Lower lobe of right lung (tissue), 2 donors: ENCODE measurements around the gene CFAP20. TPM values are rescaled to one million over a fixed set of nuclear protein-coding genes. Genes with fewer than 3 reads are reported as not detected.

Source experiments
- ATAC-seq, 2 donors: fragments of 200-7000 bp; cut with Tn5 transposase; one replicate each; pipeline ENCODE4 v1.9.1; 2020 to 2022; ENCODE audit warnings: mild to moderate bottlenecking in 2 of 2, moderate library complexity in 2 of 2
- DNase-seq: peaks from one replicate; pipeline ENCODE4 v3.0.0-alpha.2; 2020
- H3K27ac ChIP-seq: fragments of 200-600 bp; one replicate; pipeline ENCODE4 v1.8.0; 2022
- H3K27me3 ChIP-seq: fragments of 200-600 bp; one replicate; pipeline ENCODE4 v1.8.0; 2022; ENCODE audit warnings: low read depth
- H3K36me3 ChIP-seq: fragments of 200-600 bp; one replicate; pipeline ENCODE4 v1.8.0; 2022; ENCODE audit warnings: mild to moderate bottlenecking
- H3K4me1 ChIP-seq: fragments of 200-600 bp; one replicate; pipeline ENCODE4 v1.8.0; 2022
- H3K4me3 ChIP-seq: fragments of 200-600 bp; one replicate; pipeline ENCODE4 v1.8.0; 2022; ENCODE audit warnings: mild to moderate bottlenecking
- H3K9me3 ChIP-seq: fragments of 200-600 bp; one replicate; pipeline ENCODE4 v1.8.0; 2022
- CTCF ChIP-seq: fragments of 200-600 bp; IDR thresholded peaks from one replicate; pipeline ENCODE4 v1.8.0; 2022; ENCODE audit warnings: antibody characterized with exemption, mild to moderate bottlenecking
- intact Hi-C: fragments of 100-400 bp; cut with DNase I; formaldehyde crosslinking; loops from one replicate; pipeline ENCODE4 v1.11.0; 2022
- total RNA-seq: library from RNA; stranded (reverse); fragmentation: NEBNext Ultra II Directional; extraction: Animal tissue kit (Norgen Biotek cat#: 25700); gene quantifications from one replicate; pipeline ENCODE4 v1.2.1, GENCODE V29; 2021
- donor health status: DM: no; HTN: yes; CAD: no; lungs with severe emphysema.

The CFAP20 gene
- total RNA-seq, 1 donor from 2014 or later, result 21.7 TPM

DNA sequence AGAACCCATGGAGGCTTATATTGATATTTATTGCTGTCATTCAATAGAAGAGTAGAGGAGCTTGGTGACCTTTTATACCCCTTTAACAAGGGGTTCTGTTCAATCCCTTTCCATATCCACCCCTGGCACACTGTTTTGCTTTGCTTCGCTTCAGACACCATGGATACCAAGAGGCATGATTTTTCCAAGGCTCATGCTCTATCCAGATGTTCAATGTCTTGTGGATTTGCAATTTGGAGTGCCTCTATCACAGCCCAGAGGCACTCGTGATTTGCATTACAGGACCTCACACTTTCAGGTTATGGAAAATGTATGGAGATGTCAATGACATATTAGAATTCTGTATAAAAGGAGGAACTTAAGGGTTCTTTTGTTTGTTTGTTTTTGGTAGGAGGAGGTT lies 21.5 kb downstream of the CFAP20 start:
- H3K27me3 ChIP-seq, result no peaks in the 10 kb centered on the region
- H3K9me3 ChIP-seq, result no peaks in the 10 kb centered on the region
- intact Hi-C loops, result no loop called here
- DNase-seq (no peak), ATAC-seq (no peak)
- H3K27ac ChIP-seq, result no peak overlapping the region
- H3K4me1 ChIP-seq, result no peaks in the 10 kb centered on the region
- no peak overlapping the region for H3K4me3 ChIP-seq
- peaks cover 7% of the 10 kb centered on the region for H3K36me3 ChIP-seq
- no peak for TF ChIP-seq CTCF

- Histone ChIP-seq H3K27ac (no peak overlapping the region), H3K36me3 (peaks cover 2% of the 10 kb centered on the region), H3K27me3 (no peaks in the 10 kb centered on the region), H3K9me3 (no peaks in the 10 kb centered on the region), H3K4me1 (no peaks in the 10 kb centered on the region), H3K4me3 (no peak overlapping the region)
- no peak for TF ChIP-seq CTCF
- intact Hi-C loops, result no loop called here
- DNase-seq, result no peak
- no peak for ATAC-seq
These were observed 22.0 kb downstream of the CFAP20 start for GRCh38 chr16:58107228-58107627.

DNA sequence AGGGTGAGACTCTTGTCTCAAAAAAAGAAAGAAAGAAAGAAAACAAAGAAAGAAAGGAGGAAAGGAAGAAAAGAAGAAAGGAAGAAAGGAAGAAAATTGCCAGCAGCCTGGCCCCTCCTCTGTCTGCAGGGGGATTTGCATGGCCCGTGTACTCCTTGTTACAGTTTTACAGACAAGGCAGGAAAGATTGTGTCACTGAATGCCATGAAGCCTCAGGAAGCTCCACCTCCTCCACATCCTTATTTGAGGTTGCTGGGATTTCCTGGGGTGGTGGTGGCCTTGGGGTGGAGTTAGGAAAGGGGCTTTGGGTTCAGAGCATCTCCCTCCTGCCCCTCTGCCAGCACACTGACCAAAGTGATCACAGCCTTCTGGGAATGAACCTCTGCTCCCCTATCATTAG lies 23.6 kb downstream of the CFAP20 start:
- H3K27me3 ChIP-seq, result no peaks in the 10 kb centered on the region
- no peaks in the 10 kb centered on the region for H3K4me1 ChIP-seq
- ATAC-seq (no peak), DNase-seq (no peak)
- no peak for TF ChIP-seq CTCF
- H3K27ac ChIP-seq, result no peak overlapping the region
- intact Hi-C loops, result no loop called here
- no peaks in the 10 kb centered on the region for H3K9me3 ChIP-seq
- H3K4me3 ChIP-seq, result no peak overlapping the region
- H3K36me3 ChIP-seq, result no peaks in the 10 kb centered on the region

GRCh38 chr16:58102665-58103392 lies 26.4 kb downstream of the CFAP20 start:
- Histone ChIP-seq H3K4me3 (no peak overlapping the region), H3K9me3 (no peaks in the 10 kb centered on the region), H3K4me1 (no peaks in the 10 kb centered on the region), H3K27ac (no peak overlapping the region), H3K27me3 (no peaks in the 10 kb centered on the region), H3K36me3 (no peaks in the 10 kb centered on the region)
- intact Hi-C loops, result no loop called here
- ATAC-seq (no peak), DNase-seq (no peak)
- TF ChIP-seq CTCF, result no peak

DNA sequence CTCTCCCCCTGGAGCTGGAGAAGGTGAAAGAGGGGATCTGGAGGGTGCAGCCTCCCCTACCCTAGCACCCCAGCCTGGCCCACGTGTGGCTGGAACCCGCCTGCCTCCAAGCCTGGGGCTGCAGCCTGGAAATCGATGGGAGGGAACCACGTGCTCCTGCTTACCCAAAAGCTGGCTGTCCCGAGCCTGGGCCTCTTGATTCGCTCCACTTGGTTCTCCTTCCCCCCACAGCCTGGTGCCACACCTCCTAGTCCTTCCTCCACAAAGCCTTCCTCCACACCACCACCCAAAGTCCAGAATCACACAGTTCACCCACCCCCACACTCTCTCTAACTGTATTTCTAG lies 29.3 kb downstream of the CFAP20 start:
- no peaks in the 10 kb centered on the region for H3K36me3 ChIP-seq
- TF ChIP-seq CTCF, result no peak
- no peaks in the 10 kb centered on the region for H3K9me3 ChIP-seq
- no peak for ATAC-seq
- no peak for DNase-seq
- H3K4me3 ChIP-seq, result no peak overlapping the region
- H3K27ac ChIP-seq, result no peak overlapping the region
- peaks cover 8% of the 10 kb centered on the region for H3K4me1 ChIP-seq
- H3K27me3 ChIP-seq, result no peaks in the 10 kb centered on the region
- intact Hi-C loops, result no loop called here
